HepG2 (cell line): ENCODE measurements around the gene ENTPD2. TPM values are rescaled to one million over a fixed set of nuclear protein-coding genes. Genes with fewer than 3 reads are reported as not detected.
A peak's percentile ranks its signal among the peaks of the same experiment; 100 is the strongest.

ENCODE experiments used
- ATF3 ChIP-seq: sonication (generic); formaldehyde crosslinking; IDR thresholded peaks from 2 replicates; pipeline ENCODE4 v1.4.0; 2020; ENCODE audit warnings: missing genetic modification reagents
- FOXA1 ChIP-seq, 2 experiments: fragments of 450-650 bp in 1 of 2; sonication (generic) in 1 of 2; formaldehyde crosslinking in 1 of 2; IDR thresholded peaks; 2 replicates each; pipeline versions ENCODE4 v1.4.0 to v1.6.1; 2016 to 2020; ENCODE audit warnings: missing genetic modification reagents in 1 of 2
- FOXC1 ChIP-seq: sonication (generic); formaldehyde crosslinking; IDR thresholded peaks from 2 replicates; pipeline ENCODE4 v1.8.0; 2022; ENCODE audit warnings: mild to moderate bottlenecking, missing genetic modification reagents, borderline replicate concordance
- GTF2F1 ChIP-seq: fragments of 150-350 bp; IDR thresholded peaks from 2 replicates; pipeline ENCODE4 v1.6.1; 2014; ENCODE audit warnings: low read length
- HBP1 ChIP-seq: IDR thresholded peaks from 2 replicates; pipeline ENCODE4 v1.6.1; 2016; ENCODE audit warnings: low read depth, control low read depth
- KLF13 ChIP-seq: sonication (generic); formaldehyde crosslinking; IDR thresholded peaks from 2 replicates; pipeline ENCODE4 v1.4.0; 2020; ENCODE audit warnings: mild to moderate bottlenecking, missing genetic modification reagents
- MED13 ChIP-seq: sonication (generic); formaldehyde crosslinking; IDR thresholded peaks from 2 replicates; pipeline ENCODE4 v1.5.0; 2020; ENCODE audit warnings: missing genetic modification reagents
- RBM22 ChIP-seq: fragments of 200-400 bp; formaldehyde crosslinking; optimal IDR thresholded peaks from 2 replicates; pipeline ENCODE3; 2017; ENCODE audit warnings: mild to moderate bottlenecking, low read length, moderate library complexity
- SIN3B ChIP-seq: fragments of 150-350 bp; IDR thresholded peaks from 2 replicates; pipeline ENCODE4 v1.6.1; 2014; ENCODE audit warnings: low read length
- TAF15 ChIP-seq: fragments of 200-400 bp; formaldehyde crosslinking; IDR thresholded peaks from one replicate; pipeline ENCODE4 v1.6.1; 2018; ENCODE audit warnings: mild to moderate bottlenecking, low read depth, low read length; ENCODE audit not compliant: poor library complexity, severe bottlenecking
- ZBTB7B ChIP-seq: sonication (generic); formaldehyde crosslinking; IDR thresholded peaks from 2 replicates; pipeline ENCODE4 v1.4.0; 2020; ENCODE audit warnings: missing genetic modification reagents
- ZFP82 ChIP-seq: sonication (generic); formaldehyde crosslinking; IDR thresholded peaks from 2 replicates; pipeline ENCODE4 v1.5.1; 2020; ENCODE audit warnings: mild to moderate bottlenecking, missing genetic modification reagents, borderline replicate concordance
- ZSCAN12 ChIP-seq: sonication (generic); formaldehyde crosslinking; IDR thresholded peaks from 2 replicates; pipeline ENCODE4 v1.9.0; 2021; ENCODE audit warnings: mild to moderate bottlenecking, missing genetic modification reagents
- polyA plus RNA-seq, 8 experiments: library from polyadenylated mRNA; depleted of rRNA in 3 of 8; stranded (reverse) in 7 of 8; unstranded in 1 of 8; fragments of >200 nt; fragmentation: Illumina TruSeq in 4 of 8; extraction: Trizol in 4 of 8; gene quantifications; 2 replicates each; pipeline versions ENCODE4 v1.2.1 to v1.2.3, GENCODE V29; 2011 to 2016; ENCODE audit warnings: low read depth in 4 of 8, missing spikeins in 1 of 8, mixed read lengths in 1 of 8; ENCODE audit not compliant: insufficient read depth in 1 of 8
- total RNA-seq, 5 experiments: library from RNA; depleted of rRNA; stranded (reverse); fragments of >200 nt; fragmentation: Illumina TruSeq; extraction: Trizol; gene quantifications; 2 replicates each; pipeline ENCODE4 v1.2.3, GENCODE V29; 2016; ENCODE audit warnings: low read depth in 1 of 5
- TF ChIP-seq, protein P1 (sequence below): sonication (generic); formaldehyde crosslinking; IDR thresholded peaks from 2 replicates; pipeline ENCODE4 v1.8.1; 2023; ENCODE audit warnings: mild to moderate bottlenecking, inconsistent platforms, moderate library complexity, missing genetic modification reagents, borderline replicate concordance
- TF ChIP-seq, protein P2 (sequence below): fragments of 450-650 bp; IDR thresholded peaks from 2 replicates; pipeline ENCODE4 v1.6.1; 2017
- TF ChIP-seq, protein P3 (sequence below): sonication (generic); formaldehyde crosslinking; IDR thresholded peaks from 2 replicates; pipeline ENCODE4 v1.4.0; 2020; ENCODE audit warnings: missing genetic modification reagents

Gene ENTPD2
- total and polyA plus RNA-seq, 2 of the 13 experiments (the other 11 are each of a cell fraction or from before 2014, with no cell fraction given) = 0.95 to 3.2 TPM

- TF ChIP-seq, protein P1, sequence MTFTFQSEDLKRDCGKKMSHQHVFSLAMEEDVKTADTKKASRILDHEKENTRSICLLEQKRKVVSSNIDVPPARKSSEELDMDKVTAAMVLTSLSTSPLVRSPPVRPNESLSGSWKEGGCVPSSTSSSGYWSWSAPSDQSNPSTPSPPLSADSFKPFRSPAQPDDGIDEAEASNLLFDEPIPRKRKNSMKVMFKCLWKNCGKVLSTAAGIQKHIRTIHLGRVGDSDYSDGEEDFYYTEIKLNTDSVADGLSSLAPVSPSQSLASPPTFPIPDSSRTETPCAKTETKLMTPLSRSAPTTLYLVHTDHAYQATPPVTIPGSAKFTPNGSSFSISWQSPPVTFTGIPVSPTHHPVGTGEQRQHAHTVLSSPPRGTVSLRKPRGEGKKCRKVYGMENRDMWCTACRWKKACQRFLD = peak; percentile 11; the same call in 1 of the 2 replicates
- TF ChIP-seq, protein P2, sequence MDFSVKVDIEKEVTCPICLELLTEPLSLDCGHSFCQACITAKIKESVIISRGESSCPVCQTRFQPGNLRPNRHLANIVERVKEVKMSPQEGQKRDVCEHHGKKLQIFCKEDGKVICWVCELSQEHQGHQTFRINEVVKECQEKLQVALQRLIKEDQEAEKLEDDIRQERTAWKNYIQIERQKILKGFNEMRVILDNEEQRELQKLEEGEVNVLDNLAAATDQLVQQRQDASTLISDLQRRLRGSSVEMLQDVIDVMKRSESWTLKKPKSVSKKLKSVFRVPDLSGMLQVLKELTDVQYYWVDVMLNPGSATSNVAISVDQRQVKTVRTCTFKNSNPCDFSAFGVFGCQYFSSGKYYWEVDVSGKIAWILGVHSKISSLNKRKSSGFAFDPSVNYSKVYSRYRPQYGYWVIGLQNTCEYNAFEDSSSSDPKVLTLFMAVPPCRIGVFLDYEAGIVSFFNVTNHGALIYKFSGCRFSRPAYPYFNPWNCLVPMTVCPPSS = no peak
- TF ChIP-seq FOXA1 (IDR thresholded peaks at IDR 0.05) = no peak
- TF ChIP-seq FOXA1 (CRISPR knock-in tag; IDR thresholded peaks at IDR 0.05) = no peak
- TF ChIP-seq SIN3B = no peak
- TF ChIP-seq TAF15 = no peak
- 0 out of 2 replicates have a peak, but pooled peaks have one; percentile 47 for TF ChIP-seq ZSCAN12 (CRISPR knock-in tag)
- TF ChIP-seq RBM22 = no peak
- TF ChIP-seq, protein P3, sequence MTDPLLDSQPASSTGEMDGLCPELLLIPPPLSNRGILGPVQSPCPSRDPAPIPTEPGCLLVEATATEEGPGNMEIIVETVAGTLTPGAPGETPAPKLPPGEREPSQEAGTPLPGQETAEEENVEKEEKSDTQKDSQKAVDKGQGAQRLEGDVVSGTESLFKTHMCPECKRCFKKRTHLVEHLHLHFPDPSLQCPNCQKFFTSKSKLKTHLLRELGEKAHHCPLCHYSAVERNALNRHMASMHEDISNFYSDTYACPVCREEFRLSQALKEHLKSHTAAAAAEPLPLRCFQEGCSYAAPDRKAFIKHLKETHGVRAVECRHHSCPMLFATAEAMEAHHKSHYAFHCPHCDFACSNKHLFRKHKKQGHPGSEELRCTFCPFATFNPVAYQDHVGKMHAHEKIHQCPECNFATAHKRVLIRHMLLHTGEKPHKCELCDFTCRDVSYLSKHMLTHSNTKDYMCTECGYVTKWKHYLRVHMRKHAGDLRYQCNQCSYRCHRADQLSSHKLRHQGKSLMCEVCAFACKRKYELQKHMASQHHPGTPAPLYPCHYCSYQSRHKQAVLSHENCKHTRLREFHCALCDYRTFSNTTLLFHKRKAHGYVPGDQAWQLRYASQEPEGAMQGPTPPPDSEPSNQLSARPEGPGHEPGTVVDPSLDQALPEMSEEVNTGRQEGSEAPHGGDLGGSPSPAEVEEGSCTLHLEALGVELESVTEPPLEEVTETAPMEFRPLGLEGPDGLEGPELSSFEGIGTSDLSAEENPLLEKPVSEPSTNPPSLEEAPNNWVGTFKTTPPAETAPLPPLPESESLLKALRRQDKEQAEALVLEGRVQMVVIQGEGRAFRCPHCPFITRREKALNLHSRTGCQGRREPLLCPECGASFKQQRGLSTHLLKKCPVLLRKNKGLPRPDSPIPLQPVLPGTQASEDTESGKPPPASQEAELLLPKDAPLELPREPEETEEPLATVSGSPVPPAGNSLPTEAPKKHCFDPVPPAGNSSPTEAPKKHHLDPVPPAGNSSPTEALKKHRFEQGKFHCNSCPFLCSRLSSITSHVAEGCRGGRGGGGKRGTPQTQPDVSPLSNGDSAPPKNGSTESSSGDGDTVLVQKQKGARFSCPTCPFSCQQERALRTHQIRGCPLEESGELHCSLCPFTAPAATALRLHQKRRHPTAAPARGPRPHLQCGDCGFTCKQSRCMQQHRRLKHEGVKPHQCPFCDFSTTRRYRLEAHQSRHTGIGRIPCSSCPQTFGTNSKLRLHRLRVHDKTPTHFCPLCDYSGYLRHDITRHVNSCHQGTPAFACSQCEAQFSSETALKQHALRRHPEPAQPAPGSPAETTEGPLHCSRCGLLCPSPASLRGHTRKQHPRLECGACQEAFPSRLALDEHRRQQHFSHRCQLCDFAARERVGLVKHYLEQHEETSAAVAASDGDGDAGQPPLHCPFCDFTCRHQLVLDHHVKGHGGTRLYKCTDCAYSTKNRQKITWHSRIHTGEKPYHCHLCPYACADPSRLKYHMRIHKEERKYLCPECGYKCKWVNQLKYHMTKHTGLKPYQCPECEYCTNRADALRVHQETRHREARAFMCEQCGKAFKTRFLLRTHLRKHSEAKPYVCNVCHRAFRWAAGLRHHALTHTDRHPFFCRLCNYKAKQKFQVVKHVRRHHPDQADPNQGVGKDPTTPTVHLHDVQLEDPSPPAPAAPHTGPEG (CRISPR knock-in tag) = 0 out of 2 replicates have a peak, but pooled peaks have one; percentile 48
- 0 out of 2 replicates have a peak, but pooled peaks have one; percentile 36 for TF ChIP-seq ZFP82 (CRISPR knock-in tag)
- TF ChIP-seq KLF13 (CRISPR knock-in tag) = no peak
- TF ChIP-seq GTF2F1 = no peak
- peak; percentile 38; the same call in 1 of the 2 replicates for TF ChIP-seq ZBTB7B (CRISPR knock-in tag)
- no peak for TF ChIP-seq HBP1 (CRISPR knock-in tag)
- TF ChIP-seq MED13 (CRISPR knock-in tag) = peak; percentile 78
- no peak for TF ChIP-seq ATF3 (CRISPR knock-in tag)
- TF ChIP-seq FOXC1 (CRISPR knock-in tag) = peak; percentile 74
Observed at GRCh38 chr9:137053944-137054931, at the start of gene ENTPD2 (continued).
